HG02981 (cell line): ENCODE measurements around the gene DUSP28.
"Not testable (repeated sequence)": the region's sequence is repeated elsewhere in the genome, so short reads cannot be mapped to it uniquely, and the experiment has no call there.

Experiments
- ATAC-seq: cut with Tn5 transposase; IDR thresholded peaks from one replicate; pipeline ENCODE4 v1.9.1; 2021; ENCODE audit warnings: mild to moderate bottlenecking, moderate library complexity; ENCODE audit not compliant: unreplicated experiment

DUSP28 gene, protein sequence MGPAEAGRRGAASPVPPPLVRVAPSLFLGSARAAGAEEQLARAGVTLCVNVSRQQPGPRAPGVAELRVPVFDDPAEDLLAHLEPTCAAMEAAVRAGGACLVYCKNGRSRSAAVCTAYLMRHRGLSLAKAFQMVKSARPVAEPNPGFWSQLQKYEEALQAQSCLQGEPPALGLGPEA

DNA sequence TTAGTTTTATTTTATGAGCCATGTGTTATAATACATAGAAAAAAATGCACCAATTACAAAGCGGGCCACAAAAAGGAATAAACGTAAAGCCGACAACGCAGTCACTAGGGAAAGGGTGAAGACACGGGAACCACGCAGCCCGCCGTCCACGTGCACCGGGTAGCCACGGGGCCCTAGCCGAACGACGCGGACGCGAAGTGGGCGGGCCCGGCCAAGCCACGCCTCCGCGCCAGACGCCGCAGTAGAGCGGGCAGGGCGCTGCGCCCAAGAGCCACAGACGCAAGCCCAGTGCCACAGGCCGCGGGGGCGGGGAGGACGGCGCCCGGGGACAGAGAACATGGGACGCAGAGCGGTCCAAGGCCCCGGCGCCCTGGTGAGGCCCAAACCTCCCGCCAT lies at the start of gene DUSP28:
TSS of gene DUSP28 (plus strand) at position 274 of the 396 bp plus-strand sequence. CDS start 328 bp downstream, outside the sequence.
- peak; percentile 58 for ATAC-seq

DNA sequence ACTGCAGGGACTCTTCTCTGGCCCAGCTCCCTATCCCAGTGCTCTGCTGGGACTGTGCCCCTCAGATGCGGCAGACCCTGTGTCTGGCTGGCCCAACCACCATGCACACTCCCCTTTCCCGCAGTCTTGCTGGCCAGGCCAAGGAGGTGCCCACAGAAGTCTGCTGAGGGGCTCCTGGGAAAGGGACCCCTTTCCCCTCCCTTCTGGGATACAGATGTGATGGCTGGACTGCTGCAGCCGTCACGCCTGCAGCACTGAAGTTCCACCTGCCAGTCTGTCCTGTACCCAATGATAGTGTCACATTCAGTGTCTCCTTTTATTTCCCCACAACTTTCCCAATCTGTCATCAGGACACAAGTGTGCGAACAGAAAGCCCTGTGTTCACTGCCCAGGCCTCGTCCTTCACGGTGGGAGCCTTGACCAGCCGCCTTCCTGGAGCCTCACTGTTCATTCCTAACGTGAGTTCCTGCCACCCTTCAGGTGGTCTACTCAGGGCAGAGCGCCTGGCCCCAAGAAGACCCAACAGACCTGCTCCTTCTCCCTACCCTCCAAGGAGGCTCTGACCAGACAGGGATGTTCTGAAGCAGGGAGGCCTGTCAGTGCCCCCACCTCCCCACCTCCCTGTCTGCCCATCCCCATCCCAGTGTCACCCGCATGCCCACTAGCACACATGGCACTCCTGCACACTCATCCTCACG lies 49.5 kb upstream of the DUSP28 start:
- no peak for ATAC-seq

- no peak for ATAC-seq
Observed at GRCh38 chr2:240511351-240512108, 48.6 kb upstream of the DUSP28 start.

DNA sequence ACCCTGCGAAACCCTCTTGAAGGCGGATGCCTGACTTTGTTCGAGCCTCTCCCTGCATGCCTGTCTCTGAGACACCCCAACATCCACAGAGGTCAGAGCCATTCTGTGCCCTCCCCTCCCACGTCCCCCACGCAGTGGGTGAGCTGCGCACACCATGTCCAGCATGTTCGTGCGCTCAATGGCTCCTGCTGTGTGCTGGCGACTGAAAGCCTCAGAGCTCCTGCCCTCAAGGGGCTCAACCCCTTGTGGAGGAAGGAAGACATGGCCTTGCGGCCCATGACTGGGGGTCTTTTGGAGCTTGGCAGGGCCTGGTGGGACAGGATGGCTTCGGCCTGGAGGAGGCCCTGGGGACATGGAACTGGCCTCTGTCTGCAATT lies 48.1 kb upstream of the DUSP28 start:
- ATAC-seq, result no peak

DNA sequence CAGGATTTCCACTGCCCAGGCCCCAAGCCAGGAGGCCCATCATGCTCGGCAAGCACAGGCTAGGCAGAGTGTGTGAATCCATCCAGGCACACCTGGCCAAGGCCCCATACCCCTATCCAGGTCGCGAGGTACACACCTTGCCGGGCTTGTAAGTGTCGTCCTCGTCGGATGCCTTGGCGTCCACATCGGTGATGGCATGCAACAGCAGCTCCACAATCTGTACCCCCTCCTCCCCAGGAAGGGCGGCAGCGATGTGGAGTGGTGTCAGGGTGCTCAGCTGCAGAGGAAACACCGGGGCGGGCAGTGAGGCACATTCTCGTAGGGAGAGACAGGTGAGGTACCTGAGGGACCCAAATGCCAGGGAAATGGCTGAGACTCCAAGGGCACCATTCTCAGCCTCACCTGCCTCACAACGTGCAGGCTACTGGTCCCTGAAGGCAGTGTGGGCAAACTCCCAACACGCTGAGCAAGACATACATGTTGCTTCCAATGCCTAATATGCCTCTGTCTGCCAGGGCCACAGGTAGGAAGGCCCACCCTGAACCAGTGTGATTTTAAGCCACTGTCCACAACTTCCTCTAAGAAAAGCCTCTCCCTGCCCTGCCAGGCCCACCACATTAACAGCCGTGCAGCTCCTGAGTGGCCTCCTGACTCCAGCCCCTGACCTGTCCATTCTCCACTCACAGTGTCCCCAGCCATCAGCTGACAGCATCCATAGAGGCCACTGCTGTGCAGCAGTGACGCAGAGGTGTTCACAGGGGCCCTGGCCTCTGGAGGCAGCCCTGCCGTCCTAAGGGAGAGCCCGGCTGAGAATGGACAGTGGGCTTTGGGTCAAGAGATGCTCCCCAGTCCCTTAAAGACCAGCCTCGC lies 47.3 kb upstream of the DUSP28 start:
- no peak for ATAC-seq

GRCh38 chr2:240513549-240514287 lies 46.4 kb upstream of the DUSP28 start:
- peak; percentile 97 for ATAC-seq

DNA sequence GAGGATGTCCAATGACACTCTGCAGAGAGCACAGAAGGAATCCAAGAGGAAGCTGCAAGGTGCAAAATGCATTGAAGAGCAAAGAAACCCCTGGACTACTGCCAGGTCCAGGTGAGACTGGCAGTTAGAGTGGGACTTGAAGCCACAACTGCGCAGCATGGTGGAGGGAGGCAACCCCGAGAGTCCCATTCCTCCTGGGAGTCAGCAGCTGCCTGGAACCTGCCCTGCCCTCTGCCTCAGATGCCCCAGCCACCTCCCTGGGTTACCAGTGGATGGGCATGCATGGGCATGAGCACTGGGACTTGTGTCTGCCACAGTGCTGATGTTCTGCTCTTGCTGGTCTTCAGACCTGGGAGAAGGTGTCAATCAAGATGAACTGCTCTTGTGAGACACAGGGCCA lies 45.5 kb upstream of the DUSP28 start:
- ATAC-seq, result no peak

GRCh38 chr2:240517342-240517741 lies 42.8 kb upstream of the DUSP28 start:
- ATAC-seq, result no peak

- ATAC-seq, result no peak
Observed at GRCh38 chr2:240518981-240519380, 41.2 kb upstream of the DUSP28 start.

GRCh38 chr2:240519396-240520129 lies 40.6 kb upstream of the DUSP28 start:
- ATAC-seq, result no peak

DNA sequence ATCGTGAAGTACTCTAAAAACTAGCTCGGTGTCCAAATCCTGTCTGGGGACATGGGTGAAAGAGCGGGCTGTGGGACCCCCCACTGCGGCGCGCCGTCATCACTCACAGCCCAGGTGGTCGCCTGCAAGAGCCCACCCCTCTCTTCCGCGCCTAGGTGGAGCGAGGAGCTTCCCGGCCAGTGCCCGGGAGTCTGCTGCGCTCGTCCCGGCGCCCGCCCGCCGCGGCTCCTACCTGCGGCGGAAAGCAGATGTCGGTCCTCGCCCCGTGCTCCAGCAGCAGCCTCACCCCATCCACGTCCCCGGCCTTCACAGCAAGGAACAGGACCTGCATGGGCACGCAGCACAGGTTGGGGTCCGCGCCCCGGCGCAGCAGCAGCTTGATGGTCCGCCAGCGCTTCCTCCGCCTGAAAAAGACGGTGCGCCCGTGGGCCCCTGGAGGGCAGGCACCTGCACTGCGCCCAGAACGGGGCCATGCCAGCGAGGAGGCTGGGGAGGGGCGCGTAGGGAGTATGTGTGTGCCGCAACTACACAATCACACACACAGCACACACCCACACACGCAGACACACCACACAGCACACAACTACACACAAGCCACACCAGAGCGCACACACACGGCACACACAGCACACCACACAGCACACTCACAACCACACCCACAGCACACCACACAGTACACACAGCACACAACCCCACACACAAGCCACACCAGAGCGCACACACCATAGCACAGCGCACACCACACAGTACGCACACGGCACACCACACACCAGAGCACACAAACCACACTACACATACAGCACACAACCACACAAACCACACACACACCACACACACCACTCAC lies 39.8 kb upstream of the DUSP28 start:
- ATAC-seq, result no peak

GRCh38 chr2:240520974-240521350 lies 39.2 kb upstream of the DUSP28 start:
- ATAC-seq, result no peak

- ATAC-seq, result not testable (repeated sequence)
Observed at GRCh38 chr2:240521885-240522284, 38.3 kb upstream of the DUSP28 start.

DNA sequence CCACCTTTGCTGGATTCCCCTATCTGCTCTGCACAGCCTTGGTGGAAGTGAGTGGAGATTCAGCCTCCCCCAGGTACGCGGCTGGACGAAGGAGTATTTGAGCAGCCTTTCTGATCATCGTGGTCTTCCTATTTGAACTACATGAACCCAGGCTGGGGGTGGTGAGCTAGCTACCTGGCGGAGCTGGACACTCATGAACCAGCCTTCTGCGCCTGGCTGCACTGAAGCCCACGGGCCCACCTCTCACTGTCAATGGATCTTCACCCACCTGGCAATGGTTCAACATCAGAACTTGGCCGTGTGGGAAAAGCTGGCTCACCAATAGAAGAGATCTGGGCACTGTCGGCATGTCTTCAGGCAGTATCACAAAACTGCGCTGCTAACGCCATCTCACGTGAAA lies 37.8 kb upstream of the DUSP28 start:
- ATAC-seq, result no peak

GRCh38 chr2:240523451-240524281 lies 36.5 kb upstream of the DUSP28 start:
- ATAC-seq, result no peak

GRCh38 chr2:240524963-240525718 lies 35.0 kb upstream of the DUSP28 start:
- no peak for ATAC-seq

DNA sequence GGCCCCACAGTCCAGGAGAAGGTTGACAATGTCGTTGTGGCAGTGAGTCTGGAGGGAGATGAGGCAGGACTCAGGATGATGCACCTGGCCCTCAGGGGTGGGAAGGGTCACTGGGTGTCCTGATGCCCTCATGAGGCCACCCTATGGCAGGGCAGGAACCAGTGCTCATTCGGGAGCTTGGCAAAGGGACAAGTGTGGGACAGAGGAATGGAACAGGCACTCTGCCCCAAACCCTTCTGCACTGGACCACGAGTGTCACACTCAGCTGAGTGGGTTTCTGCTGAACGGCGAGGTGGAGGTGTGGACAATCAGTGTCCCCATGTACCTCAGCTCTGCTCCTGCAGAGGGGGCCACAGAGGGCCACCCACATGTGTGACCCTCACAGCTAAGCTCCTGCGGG lies 34.4 kb upstream of the DUSP28 start:
- ATAC-seq, result no peak
